Osteocyte (in vitro differentiated cells): Measurements from ENCODE around the gene RAVER1. TPM values are rescaled to one million over a fixed set of nuclear protein-coding genes. Genes with fewer than 3 reads are reported as not detected.
"Not testable (repeated sequence)": the region's sequence is repeated elsewhere in the genome, so short reads cannot be mapped to it uniquely, and the experiment has no call there.

Experiments
- DNase-seq: peaks from one replicate; pipeline ENCODE4 v3.0.0; 2021; ENCODE audit warnings: mixed read lengths; ENCODE audit not compliant: unreplicated experiment; ENCODE audit errors: extremely low spot score
- H3K27ac Mint-ChIP-seq: one replicate; pipeline ENCODE4 v1.8.0; 2021; ENCODE audit warnings: mild to moderate bottlenecking, mixed read lengths; ENCODE audit not compliant: unreplicated experiment
- H3K27me3 Mint-ChIP-seq: one replicate; pipeline ENCODE4 v1.8.0; 2021; ENCODE audit warnings: mixed read lengths; ENCODE audit not compliant: unreplicated experiment
- H3K36me3 Mint-ChIP-seq: one replicate; pipeline ENCODE4 v1.8.0; 2021; ENCODE audit warnings: mixed read lengths; ENCODE audit not compliant: unreplicated experiment
- H3K4me1 Mint-ChIP-seq: one replicate; pipeline ENCODE4 v1.8.0; 2021; ENCODE audit warnings: mixed read lengths; ENCODE audit not compliant: unreplicated experiment
- H3K4me3 Mint-ChIP-seq: one replicate; pipeline ENCODE4 v1.8.0; 2021; ENCODE audit warnings: mild to moderate bottlenecking, moderate library complexity, mixed read lengths; ENCODE audit not compliant: unreplicated experiment
- H3K9me3 Mint-ChIP-seq: one replicate; pipeline ENCODE4 v1.8.0; 2021; ENCODE audit warnings: mixed read lengths; ENCODE audit not compliant: unreplicated experiment
- CTCF ChIP-seq: fragments of 200-600 bp; sonication (generic); IDR thresholded peaks from 2 replicates; pipeline ENCODE4 v1.5.0; 2021; ENCODE audit warnings: antibody characterized with exemption, mild to moderate bottlenecking, moderate library complexity
- total RNA-seq: library from RNA; stranded (reverse); gene quantifications from 2 replicates; pipeline ENCODE4 v1.2.1, GENCODE V29; 2021

RAVER1 gene
- total RNA-seq, 1 donor from 2014 or later = 45.8 TPM

GRCh38 chr19:10374931-10375330 lies 41.6 kb upstream of the RAVER1 start:
- H3K4me1 Mint-ChIP-seq = peaks cover 5% of the 10 kb centered on the region
- no peaks in the 10 kb centered on the region for H3K9me3 Mint-ChIP-seq
- H3K27me3 Mint-ChIP-seq = no peaks in the 10 kb centered on the region
- TF ChIP-seq CTCF = no peak
- no peak overlapping the region for H3K4me3 Mint-ChIP-seq
- peaks cover 21% of the 10 kb centered on the region for H3K36me3 Mint-ChIP-seq
- no peak overlapping the region for H3K27ac Mint-ChIP-seq
- DNase-seq = no peak

- H3K9me3 Mint-ChIP-seq = no peaks in the 10 kb centered on the region
- H3K27ac Mint-ChIP-seq = no peak overlapping the region
- H3K36me3 Mint-ChIP-seq = peaks cover 29% of the 10 kb centered on the region
- no peaks in the 10 kb centered on the region for H3K27me3 Mint-ChIP-seq
- H3K4me1 Mint-ChIP-seq = no peaks in the 10 kb centered on the region
- DNase-seq = no peak
- TF ChIP-seq CTCF = no peak
- H3K4me3 Mint-ChIP-seq = no peak overlapping the region
These were observed 39.4 kb upstream of the RAVER1 start for GRCh38 chr19:10372690-10373089.

GRCh38 chr19:10368101-10368803 lies 34.9 kb upstream of the RAVER1 start:
- no peak for TF ChIP-seq CTCF
- Mint-ChIP-seq H3K36me3 (peaks cover 31% of the 10 kb centered on the region), H3K4me3 (no peak overlapping the region), H3K27ac (no peak overlapping the region), H3K4me1 (no peaks in the 10 kb centered on the region), H3K27me3 (no peaks in the 10 kb centered on the region), H3K9me3 (no peaks in the 10 kb centered on the region)
- DNase-seq = no peak

GRCh38 chr19:10366950-10367512 lies 33.7 kb upstream of the RAVER1 start:
- H3K36me3 Mint-ChIP-seq = peaks cover 33% of the 10 kb centered on the region
- not testable (repeated sequence) for H3K4me1 Mint-ChIP-seq, DNase-seq, H3K27me3 Mint-ChIP-seq, H3K4me3 Mint-ChIP-seq, H3K27ac Mint-ChIP-seq, H3K9me3 Mint-ChIP-seq

GRCh38 chr19:10365518-10365917 lies 32.2 kb upstream of the RAVER1 start:
- Mint-ChIP-seq H3K9me3 (no peaks in the 10 kb centered on the region), H3K4me3 (no peak overlapping the region)
- no peak for TF ChIP-seq CTCF

More at GRCh38 chr19:10365518-10365917, 32.2 kb upstream of the RAVER1 start:
- Mint-ChIP-seq H3K36me3 (peaks cover 34% of the 10 kb centered on the region), H3K4me1 (no peaks in the 10 kb centered on the region), H3K27me3 (no peaks in the 10 kb centered on the region), H3K27ac (no peak overlapping the region)
- DNase-seq = no peak
